HG03521 (cell line): ENCODE results near the gene NUTM2G.
"Not testable (repeated sequence)": the region's sequence is repeated elsewhere in the genome, so short reads cannot be mapped to it uniquely, and the experiment has no call there.

Source experiments
- ATAC-seq: cut with Tn5 transposase; IDR thresholded peaks from one replicate; pipeline ENCODE4 v1.9.1; 2021; ENCODE audit warnings: mild to moderate bottlenecking, moderate library complexity; ENCODE audit not compliant: unreplicated experiment

The NUTM2G gene

GRCh38 chr9:96928543-96928942 lies at the start of gene NUTM2G:
TSS of gene NUTM2G (plus strand) at chr9:96928843. CDS start at chr9:96929025, 182 bp downstream.
- ATAC-seq = not testable (repeated sequence)

- no peak for ATAC-seq
Measured at GRCh38 chr9:96883922-96884321, 44.7 kb upstream of the NUTM2G start.

GRCh38 chr9:96884443-96884842 lies 44.2 kb upstream of the NUTM2G start:
- ATAC-seq = no peak

- ATAC-seq = no peak
Measured at GRCh38 chr9:96885424-96885823, 43.2 kb upstream of the NUTM2G start.

GRCh38 chr9:96888591-96888990 lies 40.1 kb upstream of the NUTM2G start:
- ATAC-seq = no peak

GRCh38 chr9:96892131-96892530 lies 36.5 kb upstream of the NUTM2G start:
- no peak for ATAC-seq

GRCh38 chr9:96900010-96900409 lies 28.6 kb upstream of the NUTM2G start:
- ATAC-seq = not testable (repeated sequence)

GRCh38 chr9:96904947-96905722 lies 23.5 kb upstream of the NUTM2G start:
- ATAC-seq = not testable (repeated sequence)

GRCh38 chr9:96908479-96908878 lies 20.2 kb upstream of the NUTM2G start:
- ATAC-seq = not testable (repeated sequence)

GRCh38 chr9:96915539-96915938 lies 13.1 kb upstream of the NUTM2G start:
- ATAC-seq = not testable (repeated sequence)

GRCh38 chr9:96916531-96916930 lies 12.1 kb upstream of the NUTM2G start:
- ATAC-seq = not testable (repeated sequence)

GRCh38 chr9:96918550-96918949 lies 10.1 kb upstream of the NUTM2G start:
- ATAC-seq = not testable (repeated sequence)

GRCh38 chr9:96920803-96921202 lies 7.8 kb upstream of the NUTM2G start:
- not testable (repeated sequence) for ATAC-seq

- not testable (repeated sequence) for ATAC-seq
Measured at GRCh38 chr9:96925587-96925986, 3.1 kb upstream of the NUTM2G start.

GRCh38 chr9:96931665-96932064 lies 3.0 kb downstream of the NUTM2G start:
- not testable (repeated sequence) for ATAC-seq

GRCh38 chr9:96934097-96934496 lies 5.5 kb downstream of the NUTM2G start:
- not testable (repeated sequence) for ATAC-seq

GRCh38 chr9:96934706-96935105 lies 6.1 kb downstream of the NUTM2G start:
- not testable (repeated sequence) for ATAC-seq

GRCh38 chr9:96935401-96935800 lies 6.8 kb downstream of the NUTM2G start:
- ATAC-seq = not testable (repeated sequence)

GRCh38 chr9:96937442-96937841 lies 8.8 kb downstream of the NUTM2G start:
- not testable (repeated sequence) for ATAC-seq

- not testable (repeated sequence) for ATAC-seq
Measured at GRCh38 chr9:96938957-96939665, 10.5 kb downstream of the NUTM2G start.

- peak; percentile 51 for ATAC-seq
Measured at GRCh38 chr9:96940982-96941381, 12.3 kb downstream of the NUTM2G start.

GRCh38 chr9:96941628-96942027 lies 13.0 kb downstream of the NUTM2G start:
- ATAC-seq = not testable (repeated sequence)
